GM21423 (cell line): ENCODE measurements around the gene SOAT1.
"Not testable (repeated sequence)": the region's sequence is repeated elsewhere in the genome, so short reads cannot be mapped to it uniquely, and the experiment has no call there.

Experiments used
- ATAC-seq: cut with Tn5 transposase; IDR thresholded peaks from one replicate; pipeline ENCODE4 v1.9.1; 2021; ENCODE audit warnings: mild to moderate bottlenecking, moderate library complexity; ENCODE audit not compliant: unreplicated experiment

The SOAT1 gene

GRCh38 chr1:179293340-179294327, at the start of gene SOAT1:
Gene SOAT1 (plus strand): TSS chr1:179293797. CDS start chr1:179302685, 8,888 bp downstream.
- ATAC-seq = peak; percentile 94

- not testable (repeated sequence) for ATAC-seq
Observed at GRCh38 chr1:179245426-179245825, 48.2 kb upstream of the SOAT1 start.

- no peak for ATAC-seq
Observed at GRCh38 chr1:179247923-179248322, 45.7 kb upstream of the SOAT1 start.

- no peak for ATAC-seq
Observed at GRCh38 chr1:179251675-179252074, 41.9 kb upstream of the SOAT1 start.

GRCh38 chr1:179252606-179253005, 41.0 kb upstream of the SOAT1 start:
- no peak for ATAC-seq

- no peak for ATAC-seq
Observed at GRCh38 chr1:179253286-179253972, 40.2 kb upstream of the SOAT1 start.

- no peak for ATAC-seq
Observed at GRCh38 chr1:179262183-179262582, 31.4 kb upstream of the SOAT1 start.

- no peak for ATAC-seq
Observed at GRCh38 chr1:179263121-179263520, 30.5 kb upstream of the SOAT1 start.

GRCh38 chr1:179264507-179264906, 29.1 kb upstream of the SOAT1 start:
- ATAC-seq = no peak

GRCh38 chr1:179269071-179269470, 24.5 kb upstream of the SOAT1 start:
- no peak for ATAC-seq

GRCh38 chr1:179274424-179274823, 19.2 kb upstream of the SOAT1 start:
- ATAC-seq = not testable (repeated sequence)

- ATAC-seq = no peak
Observed at GRCh38 chr1:179278920-179279319, 14.7 kb upstream of the SOAT1 start.

- no peak for ATAC-seq
Observed at GRCh38 chr1:179283992-179284391, 9.6 kb upstream of the SOAT1 start.

GRCh38 chr1:179287946-179288345, 5.7 kb upstream of the SOAT1 start:
- no peak for ATAC-seq

GRCh38 chr1:179288977-179289376, 4.6 kb upstream of the SOAT1 start:
- no peak for ATAC-seq

- ATAC-seq = no peak
Observed at GRCh38 chr1:179295164-179295755, 1.7 kb downstream of the SOAT1 start.

GRCh38 chr1:179296356-179297104, 2.9 kb downstream of the SOAT1 start:
- ATAC-seq = no peak

GRCh38 chr1:179297105-179297378, 3.4 kb downstream of the SOAT1 start:
- no peak for ATAC-seq

GRCh38 chr1:179298952-179299351, 5.4 kb downstream of the SOAT1 start:
- peak; percentile 85 for ATAC-seq

- no peak for ATAC-seq
Observed at GRCh38 chr1:179300112-179300511, 6.5 kb downstream of the SOAT1 start.

GRCh38 chr1:179302070-179302469, 8.5 kb downstream of the SOAT1 start:
- no peak for ATAC-seq
